Frontal cortex (tissue), 4 donors: ENCODE data around the gene TMED9. TPM values are rescaled to one million over a fixed set of nuclear protein-coding genes. Genes with fewer than 3 reads are reported as not detected.
"Not testable (repeated sequence)": the region's sequence is repeated elsewhere in the genome, so short reads cannot be mapped to it uniquely, and the experiment has no call there.

Experiments used
- DNase-seq, 2 donors: peaks; one replicate each; pipeline ENCODE4 v3.0.0; 2012; ENCODE audit warnings: low spot score in 2 of 2
- FAIRE-seq: peaks from 2 replicates; lab custom pipeline; 2012; peaks lifted over from hg19 to GRCh38; lab: Jason Lieb, UNC
- total RNA-seq: library from RNA; depleted of rRNA; stranded (reverse); fragments of >200 nt; gene quantifications from one replicate; pipeline ENCODE4 v1.2.3, GENCODE V29; 2014
- donor health status: control.
- donor health status: control.
- donor health status: control.

TMED9 gene
- total RNA-seq, 1 donor from 2014 or later, result 28.1 TPM

GRCh38 chr5:177604656-177605055 is 12.7 kb downstream of the TMED9 start:
- FAIRE-seq, result no peak
- no peak for DNase-seq

- DNase-seq (no peak), FAIRE-seq (no peak)
These were observed 13.1 kb downstream of the TMED9 start for GRCh38 chr5:177605078-177605477.

GRCh38 chr5:177605667-177606066 is 13.7 kb downstream of the TMED9 start:
- FAIRE-seq, result no peak

GRCh38 chr5:177606071-177607051 is 14.4 kb downstream of the TMED9 start:
- DNase-seq, result no peak
- no peak for FAIRE-seq

More at GRCh38 chr5:177605667-177606066, 13.7 kb downstream of the TMED9 start:
- DNase-seq, result no peak

- FAIRE-seq (no peak), DNase-seq (no peak)
These were observed 15.1 kb downstream of the TMED9 start for GRCh38 chr5:177607115-177607451.

GRCh38 chr5:177607452-177608192 is 15.6 kb downstream of the TMED9 start:
- FAIRE-seq (no peak), DNase-seq (peak; percentile 57 to 86)

GRCh38 chr5:177608243-177609075 is 16.5 kb downstream of the TMED9 start:
- FAIRE-seq (no peak), DNase-seq (no peak)

GRCh38 chr5:177609076-177610059 is 17.4 kb downstream of the TMED9 start:
- DNase-seq (no peak), FAIRE-seq (no peak)

GRCh38 chr5:177610131-177610769 is 18.2 kb downstream of the TMED9 start:
- no peak for FAIRE-seq
- DNase-seq, result no peak

- DNase-seq (no peak), FAIRE-seq (no peak)
These were observed 18.9 kb downstream of the TMED9 start for GRCh38 chr5:177610770-177611445.

- no peak for FAIRE-seq
- no peak for DNase-seq
These were observed 19.6 kb downstream of the TMED9 start for GRCh38 chr5:177611446-177612214.

- FAIRE-seq (no peak), DNase-seq (no peak)
These were observed 20.2 kb downstream of the TMED9 start for GRCh38 chr5:177612215-177612673.

GRCh38 chr5:177620560-177620959 is 28.6 kb downstream of the TMED9 start:
- FAIRE-seq (no peak), DNase-seq (no peak)

- not testable (repeated sequence) for FAIRE-seq, DNase-seq
These were observed 32.2 kb downstream of the TMED9 start for GRCh38 chr5:177624172-177624571.

- FAIRE-seq, DNase-seq: not testable (repeated sequence)
These were observed 38.2 kb downstream of the TMED9 start for GRCh38 chr5:177630186-177630585.

- not testable (repeated sequence) for FAIRE-seq, DNase-seq
These were observed 42.9 kb downstream of the TMED9 start for GRCh38 chr5:177634912-177635311.

- not testable (repeated sequence) for DNase-seq, FAIRE-seq
These were observed 53.5 kb downstream of the TMED9 start for GRCh38 chr5:177645462-177645861.
